VCaP (cell line): ENCODE data around the gene OST4.

ENCODE experiments used
- H3K27ac ChIP-seq: fragments of 450-650 bp; 2 replicates; pipeline ENCODE4 v1.5.1; 2017
- TF ChIP-seq, protein P1 (sequence below): fragments of 450-650 bp; conservative IDR thresholded peaks from 2 replicates; pipeline ENCODE4 v1.5.1; 2017; ENCODE audit warnings: mild to moderate bottlenecking, moderate library complexity

Gene OST4

DNA sequence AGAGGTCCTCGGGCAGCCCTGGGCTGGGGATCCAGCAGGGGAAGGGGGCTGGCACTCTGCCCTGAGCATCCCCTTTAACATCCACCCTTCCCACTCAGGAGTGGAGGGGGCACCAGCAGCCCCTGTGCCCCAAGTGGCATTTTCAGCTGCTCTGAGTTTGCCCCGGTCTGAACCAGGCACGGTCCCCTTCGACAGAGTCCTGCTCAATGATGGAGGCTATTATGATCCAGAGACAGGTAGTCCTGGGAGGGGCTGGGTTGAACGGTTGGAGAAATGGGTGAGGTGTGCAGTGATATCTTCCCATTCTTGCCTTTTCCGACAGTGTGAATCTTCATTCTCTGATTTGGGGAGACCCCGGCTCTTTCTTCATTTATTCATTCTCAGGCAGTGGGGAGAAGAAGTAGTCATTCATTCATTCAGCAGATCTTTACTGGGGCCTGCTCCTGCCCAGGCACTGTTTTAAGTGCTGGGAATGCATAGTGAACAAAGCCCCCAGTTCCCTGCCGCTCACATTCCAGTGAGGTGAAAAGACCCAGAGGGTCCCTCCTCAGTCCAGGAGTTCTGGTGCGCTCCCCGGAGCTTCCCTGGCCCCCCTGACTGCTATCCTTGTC is 13.7 kb upstream of the OST4 start:
- peak overlapping the region; percentile 73 for H3K27ac ChIP-seq
- TF ChIP-seq, protein P1, sequence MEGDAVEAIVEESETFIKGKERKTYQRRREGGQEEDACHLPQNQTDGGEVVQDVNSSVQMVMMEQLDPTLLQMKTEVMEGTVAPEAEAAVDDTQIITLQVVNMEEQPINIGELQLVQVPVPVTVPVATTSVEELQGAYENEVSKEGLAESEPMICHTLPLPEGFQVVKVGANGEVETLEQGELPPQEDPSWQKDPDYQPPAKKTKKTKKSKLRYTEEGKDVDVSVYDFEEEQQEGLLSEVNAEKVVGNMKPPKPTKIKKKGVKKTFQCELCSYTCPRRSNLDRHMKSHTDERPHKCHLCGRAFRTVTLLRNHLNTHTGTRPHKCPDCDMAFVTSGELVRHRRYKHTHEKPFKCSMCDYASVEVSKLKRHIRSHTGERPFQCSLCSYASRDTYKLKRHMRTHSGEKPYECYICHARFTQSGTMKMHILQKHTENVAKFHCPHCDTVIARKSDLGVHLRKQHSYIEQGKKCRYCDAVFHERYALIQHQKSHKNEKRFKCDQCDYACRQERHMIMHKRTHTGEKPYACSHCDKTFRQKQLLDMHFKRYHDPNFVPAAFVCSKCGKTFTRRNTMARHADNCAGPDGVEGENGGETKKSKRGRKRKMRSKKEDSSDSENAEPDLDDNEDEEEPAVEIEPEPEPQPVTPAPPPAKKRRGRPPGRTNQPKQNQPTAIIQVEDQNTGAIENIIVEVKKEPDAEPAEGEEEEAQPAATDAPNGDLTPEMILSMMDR, result peak; percentile 61

DNA sequence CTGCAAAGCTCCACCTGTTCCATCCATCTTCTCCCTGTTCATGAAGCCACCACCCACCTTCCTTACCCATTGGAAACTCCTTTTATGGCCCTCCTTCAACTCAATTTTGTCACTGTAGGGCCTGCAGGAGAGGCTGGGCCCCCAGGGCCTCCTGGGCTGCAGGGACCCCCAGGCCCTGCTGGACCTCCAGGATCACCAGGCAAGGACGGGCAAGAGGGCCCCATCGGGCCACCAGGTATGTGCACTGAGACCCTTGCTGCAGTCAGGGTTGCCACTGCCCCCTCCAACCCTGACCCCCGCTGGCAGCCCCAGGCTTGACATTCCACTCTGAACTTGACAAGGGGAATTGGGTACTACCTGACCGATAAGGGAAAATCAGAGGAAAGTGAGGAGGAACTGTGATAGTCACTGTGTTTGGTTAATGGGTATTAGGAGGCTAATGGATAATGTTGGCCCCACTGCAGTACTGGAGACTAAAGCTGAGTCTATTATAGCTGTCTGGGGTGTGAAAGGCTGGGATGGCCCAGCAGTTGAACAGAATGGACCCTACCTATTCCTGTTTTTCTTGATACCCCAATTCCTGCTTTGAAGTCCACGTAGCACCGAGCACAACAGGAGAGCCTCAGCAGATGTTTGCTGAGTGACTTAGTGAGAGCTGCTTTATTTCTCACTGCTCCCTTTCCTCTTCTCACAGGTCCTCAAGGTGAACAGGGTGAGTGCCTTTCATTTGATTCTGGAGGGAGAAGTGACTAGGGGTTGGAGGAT is 13.0 kb upstream of the OST4 start:
- no peak overlapping the region for H3K27ac ChIP-seq
- TF ChIP-seq, protein P1, result no peak

DNA sequence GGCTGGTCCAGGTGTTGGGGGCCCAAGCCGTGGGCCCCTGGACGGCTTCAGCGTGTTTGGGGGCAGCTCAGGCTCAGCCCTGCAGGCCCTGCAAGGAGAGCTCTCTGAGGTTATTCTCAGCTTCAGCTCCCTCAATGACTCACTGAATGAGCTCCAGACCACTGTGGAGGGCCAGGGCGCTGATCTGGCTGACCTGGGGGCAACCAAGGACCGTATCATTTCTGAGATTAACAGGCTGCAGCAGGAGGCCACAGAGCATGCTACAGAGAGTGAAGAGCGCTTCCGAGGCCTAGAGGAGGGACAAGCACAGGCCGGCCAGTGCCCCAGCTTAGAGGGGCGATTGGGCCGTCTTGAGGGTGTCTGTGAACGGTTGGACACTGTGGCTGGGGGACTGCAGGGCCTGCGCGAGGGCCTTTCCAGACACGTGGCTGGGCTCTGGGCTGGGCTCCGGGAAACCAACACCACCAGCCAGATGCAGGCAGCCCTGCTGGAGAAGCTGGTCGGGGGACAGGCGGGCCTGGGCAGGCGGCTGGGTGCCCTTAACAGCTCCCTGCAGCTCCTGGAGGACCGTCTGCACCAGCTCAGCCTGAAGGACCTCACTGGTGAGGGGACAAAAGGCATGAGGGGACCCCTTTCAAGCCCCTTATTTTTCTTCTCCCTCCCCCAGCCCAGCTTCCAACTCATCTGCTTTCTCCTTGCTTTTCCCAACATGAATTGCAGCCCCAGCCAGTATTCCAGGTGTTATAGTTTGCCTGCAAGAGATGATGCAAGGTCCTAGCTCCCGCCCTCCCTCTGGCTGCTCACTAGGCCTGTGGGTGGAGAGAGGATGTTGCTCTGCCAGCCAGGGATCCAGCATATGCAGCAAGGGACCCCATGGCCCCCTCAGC is 12.2 kb upstream of the OST4 start:
- TF ChIP-seq, protein P1, result no peak
- H3K27ac ChIP-seq, result no peak overlapping the region; the same call in 1 of the 2 replicates

DNA sequence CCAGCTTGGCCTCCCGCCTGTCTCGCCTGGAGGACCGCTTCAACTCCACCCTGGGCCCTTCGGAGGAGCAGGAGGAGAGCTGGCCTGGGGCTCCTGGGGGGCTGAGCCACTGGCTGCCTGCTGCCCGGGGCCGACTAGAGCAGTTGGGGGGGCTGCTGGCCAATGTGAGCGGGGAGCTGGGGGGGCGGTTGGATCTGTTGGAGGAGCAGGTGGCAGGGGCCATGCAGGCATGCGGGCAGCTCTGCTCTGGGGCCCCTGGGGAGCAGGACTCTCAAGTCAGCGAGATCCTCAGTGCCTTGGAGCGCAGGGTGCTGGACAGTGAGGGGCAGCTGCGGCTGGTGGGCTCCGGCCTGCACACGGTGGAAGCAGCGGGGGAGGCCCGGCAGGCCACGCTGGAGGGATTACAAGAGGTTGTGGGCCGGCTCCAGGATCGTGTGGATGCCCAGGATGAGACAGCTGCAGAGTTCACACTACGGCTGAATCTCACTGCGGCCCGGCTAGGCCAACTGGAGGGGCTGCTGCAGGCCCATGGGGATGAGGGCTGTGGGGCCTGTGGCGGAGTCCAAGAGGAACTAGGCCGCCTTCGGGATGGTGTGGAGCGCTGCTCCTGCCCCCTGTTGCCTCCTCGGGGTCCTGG is 11.4 kb upstream of the OST4 start:
- peak overlapping the region; percentile 81; the same call in 1 of the 2 replicates for H3K27ac ChIP-seq
- TF ChIP-seq, protein P1, result no peak

DNA sequence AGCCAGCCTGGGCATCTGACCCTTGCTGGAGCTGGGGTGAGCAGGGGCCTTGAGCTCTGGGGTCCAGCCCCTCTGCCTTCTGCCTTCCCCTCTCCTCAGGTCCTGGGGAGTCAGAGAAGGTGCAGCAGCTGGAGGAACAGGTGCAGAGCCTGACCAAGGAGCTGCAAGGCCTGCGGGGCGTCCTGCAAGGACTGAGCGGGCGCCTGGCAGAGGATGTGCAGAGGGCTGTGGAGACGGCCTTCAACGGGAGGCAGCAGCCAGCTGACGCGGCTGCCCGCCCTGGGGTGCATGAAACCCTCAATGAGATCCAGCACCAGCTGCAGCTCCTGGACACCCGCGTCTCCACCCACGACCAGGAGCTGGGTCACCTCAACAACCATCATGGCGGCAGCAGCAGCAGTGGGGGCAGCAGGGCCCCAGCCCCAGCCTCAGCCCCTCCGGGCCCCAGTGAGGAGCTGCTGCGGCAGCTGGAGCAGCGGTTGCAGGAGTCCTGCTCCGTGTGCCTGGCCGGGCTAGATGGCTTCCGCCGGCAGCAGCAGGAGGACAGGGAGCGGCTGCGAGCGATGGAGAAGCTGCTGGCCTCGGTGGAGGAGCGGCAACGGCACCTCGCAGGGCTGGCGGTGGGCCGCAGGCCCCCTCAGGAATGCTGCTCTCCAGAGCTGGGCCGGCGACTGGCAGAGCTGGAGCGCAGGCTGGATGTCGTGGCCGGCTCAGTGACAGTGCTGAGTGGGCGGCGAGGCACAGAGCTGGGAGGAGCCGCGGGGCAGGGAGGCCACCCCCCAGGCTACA is 10.7 kb upstream of the OST4 start:
- TF ChIP-seq, protein P1, result no peak
- H3K27ac ChIP-seq, result peak overlapping the region; percentile 81

DNA sequence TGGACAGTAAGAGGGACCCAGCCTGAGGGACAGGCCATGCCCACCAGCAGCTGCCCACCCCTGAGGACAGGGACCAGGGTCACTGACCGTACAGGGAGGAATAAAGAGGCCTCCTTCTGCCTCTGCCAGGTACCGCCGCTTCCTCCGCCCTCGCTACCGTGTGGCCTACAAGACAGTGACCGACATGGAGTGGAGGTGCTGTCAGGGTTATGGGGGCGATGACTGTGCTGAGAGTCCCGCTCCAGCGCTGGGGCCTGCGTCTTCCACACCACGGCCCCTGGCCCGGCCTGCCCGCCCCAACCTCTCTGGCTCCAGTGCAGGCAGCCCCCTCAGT is 9.1 kb upstream of the OST4 start:
- H3K27ac ChIP-seq, result peak overlapping the region; percentile 81
- TF ChIP-seq, protein P1, result no peak
